GM12878 (cell line): ENCODE data around the gene AOAH. TPM values are rescaled to one million over a fixed set of nuclear protein-coding genes. Genes with fewer than 3 reads are reported as not detected.

Source experiments
- ATAC-seq: fragments of 200-7000 bp; cut with Tn5 transposase; 3 replicates; pipeline ENCODE4 v1.9.1; 2020; ENCODE audit warnings: mild to moderate bottlenecking, moderate library complexity
- BruUV-seq: library from RNA; stranded (reverse); fragments of 400-500 nt; replicated peaks from 2 replicates; lab custom pipeline; 2021; lab: Mats Ljungman, UMichigan
- CTCF ChIA-PET: fragments of 300-600 bp; sonication (Branson Sonifier 250); formaldehyde crosslinking; extraction: SDS; loops from one replicate; lab custom pipeline; 2021; ENCODE audit warnings: inconsistent platforms; lab: Yijun Ruan, JAX
- POLR2A ChIA-PET: fragments of 350-600 bp; formaldehyde crosslinking; extraction: SDS; loops from one replicate; lab custom pipeline; 2021; ENCODE audit warnings: inconsistent platforms; lab: Charles Lee
- RAD21 ChIA-PET: fragments of 300-600 bp; sonication (Branson Sonifier 250); formaldehyde crosslinking; loops from one replicate; lab custom pipeline; 2023; ENCODE audit warnings: antibody characterized with exemption; ENCODE audit not compliant: unreplicated experiment; lab: Charles Lee
- SMC1A ChIA-PET: fragments of 300-600 bp; sonication (Branson Sonifier 250); formaldehyde crosslinking; loops from one replicate; lab custom pipeline; 2023; ENCODE audit not compliant: unreplicated experiment, uncharacterized antibody; lab: Charles Lee
- DNase-seq: peaks from one replicate; pipeline ENCODE4 v3.0.0-alpha.2; 2011; ENCODE audit warnings: low read depth, low spot score
- FAIRE-seq: peaks from 3 replicates; lab custom pipeline; 2011; peaks lifted over from hg19 to GRCh38; lab: Jason Lieb, UNC
- H2AFZ ChIP-seq: 2 replicates; pipeline ENCODE4 v1.6.0; 2011; ENCODE audit warnings: low read depth, low read length, control low read depth; ENCODE audit not compliant: control insufficient read depth
- H3K27ac ChIP-seq: 2 replicates; pipeline ENCODE4 v1.5.1; 2011; ENCODE audit warnings: control low read depth; ENCODE audit not compliant: control insufficient read depth, insufficient read depth
- H3K27me3 ChIP-seq, 2 experiments: replicated peaks in 1 of 2; 2 replicates each; pipeline versions ENCODE4 v1.6.0 to v1.6.1; 2011; ENCODE audit warnings: low read length in 1 of 2; ENCODE audit not compliant: control insufficient read depth in 2 of 2, insufficient read depth in 2 of 2
- H3K36me3 ChIP-seq, 2 experiments: 2 replicates each; pipeline ENCODE4 v1.5.1; 2011; ENCODE audit warnings: low read length in 1 of 2; ENCODE audit not compliant: control insufficient read depth in 2 of 2, insufficient read depth in 2 of 2
- H3K4me1 ChIP-seq: 2 replicates; pipeline ENCODE4 v1.6.1; 2011; ENCODE audit warnings: mild to moderate bottlenecking, low read length, moderate library complexity, mixed read lengths; ENCODE audit not compliant: control insufficient read depth, insufficient read depth
- H3K4me2 ChIP-seq: 2 replicates; pipeline ENCODE4 v1.6.0; 2011; ENCODE audit warnings: control low read depth; ENCODE audit not compliant: control insufficient read depth, insufficient read depth
- H3K4me3 ChIP-seq: fragments of 200-600 bp; sonication (generic); 2 replicates; pipeline ENCODE4 v1.5.1; 2016
- H3K79me2 ChIP-seq: 2 replicates; pipeline ENCODE4 v1.6.0; 2011; ENCODE audit warnings: low read length; ENCODE audit not compliant: control insufficient read depth, insufficient read depth
- H3K9ac ChIP-seq: 2 replicates; pipeline ENCODE4 v1.8.0; 2011; ENCODE audit warnings: low read length, control low read depth, mixed read lengths; ENCODE audit not compliant: control insufficient read depth, insufficient read depth
- H3K9me3 ChIP-seq: replicated peaks from 3 replicates; pipeline ENCODE4 v1.5.1; 2011; ENCODE audit warnings: mild to moderate bottlenecking, low read length; ENCODE audit not compliant: control insufficient read depth, insufficient read depth
- H4K20me1 ChIP-seq: 2 replicates; pipeline ENCODE4 v1.6.0; 2011; ENCODE audit not compliant: control insufficient read depth, insufficient read depth
- ASH2L ChIP-seq: fragments of 300-600, 200-600 bp; sonication (generic); IDR thresholded peaks from 2 replicates; pipeline ENCODE4 v1.6.1; 2017; ENCODE audit warnings: low read depth, mild to moderate bottlenecking, borderline replicate concordance
- EGR1 ChIP-seq, 2 experiments: IDR thresholded peaks; 1 replicate in 1 of 2; 2 replicates in 1 of 2; pipeline ENCODE4 v1.6.1; 2011 to 2012; ENCODE audit warnings: low read depth in 2 of 2, low read length in 2 of 2, borderline replicate concordance in 1 of 2, mild to moderate bottlenecking in 1 of 2, moderate library complexity in 1 of 2
- PAX5 ChIP-seq: IDR thresholded peaks from 2 replicates; pipeline ENCODE4 v1.6.1; 2011; ENCODE audit warnings: low read depth, low read length, borderline replicate concordance
- WGBS: methylation state at CpG from one replicate; pipeline ENCODE4 v1.1.6; 2016; ENCODE audit warnings: low lambda C conversion rate; ENCODE audit not compliant: insufficient replicate concordance, insufficient coverage; ENCODE audit errors: missing lambda C conversion rate; 5-methylcytosine and 5-hydroxymethylcytosine counted together
- in situ Hi-C: fragments of 300-500 bp; cut with MboI; formaldehyde crosslinking; loops from 9 replicates; pipeline ENCODE4 v1.14.3; 2018; ENCODE audit warnings: mixed read lengths
- intact Hi-C: fragments of 100-400 bp; cut with micrococcal nuclease; formaldehyde crosslinking; loops from one replicate; pipeline ENCODE4 v1.14.2; 2022; ENCODE audit not compliant: unreplicated experiment
- polyA plus RNA-seq, 11 experiments: library from polyadenylated mRNA; depleted of rRNA in 4 of 11; unstranded in 6 of 11; stranded (reverse) in 5 of 11; fragments of >200 nt; fragmentation: Nextera tagmentation in 4 of 11; fragmentation: Illumina TruSeq in 1 of 11; extraction: Ambion mirVana in 4 of 11; extraction: Trizol in 1 of 11; gene quantifications; 1 replicate in 1 of 11; 2 replicates in 10 of 11; pipeline versions ENCODE4 v1.2.1 to v1.2.3, GENCODE V29; 2011 to 2016; ENCODE audit warnings: inconsistent platforms in 2 of 11, missing spikeins in 2 of 11, low read depth in 1 of 11
- total RNA-seq, 4 experiments: library from RNA; depleted of rRNA in 3 of 4; stranded (reverse); fragments of >200 nt in 3 of 4; fragmentation: Illumina TruSeq in 1 of 4; extraction: Trizol in 1 of 4; gene quantifications; 2 replicates each; pipeline versions ENCODE4 v1.2.1 to v1.2.3, GENCODE V29; 2013 to 2021
- TF ChIP-seq, protein P1 (sequence below): fragments of 450-650 bp; IDR thresholded peaks from 2 replicates; pipeline ENCODE4 v1.6.1; 2017; ENCODE audit warnings: mild to moderate bottlenecking, low read depth, inconsistent platforms; ENCODE audit not compliant: poor library complexity, severe bottlenecking

Gene AOAH
- total and polyA plus RNA-seq, 10 of the 15 experiments (the other 5 are each of a cell fraction or from before 2014, with no cell fraction given) = 0.32 to 2.8 (median 1.4) TPM

- TF ChIP-seq ASH2L (no peak), EGR1 (IDR thresholded peaks at IDR 0.05; ENCODE audit: borderline replicate concordance in 1 of 2, low read depth in 2 of 2, low read length in 2 of 2) (no peak)
Observed at GRCh38 chr7:36639826-36640225, 84.5 kb downstream of the AOAH start (continued).

GRCh38 chr7:36638586-36639263, 85.6 kb downstream of the AOAH start:
- Histone ChIP-seq H3K9ac (no peak overlapping the region), H3K4me3 (no peak overlapping the region), H3K36me3 (no peaks in the 10 kb centered on the region), H2AFZ (no peak overlapping the region), H4K20me1 (no peaks in the 10 kb centered on the region), H3K4me2 (no peak overlapping the region), H3K9me3 (no peaks in the 10 kb centered on the region; the same call in 2 of the 3 replicates), H3K4me1 (no peaks in the 10 kb centered on the region), H3K79me2 (no peaks in the 10 kb centered on the region), H3K27ac (no peak overlapping the region), H3K27me3 (no peaks in the 10 kb centered on the region; a peak in 2 of 4 replicates)
- no peak for ATAC-seq
- ChIA-PET POLR2A (interaction anchor here (0.5 to 0.6 kb wide), 2 partner anchors 216 to 406 kb away, joined by 6 read pairs; no protein-coding TSS in a partner anchor), RAD21 (no interaction called here), SMC1A (interaction anchor here (1.1 kb wide), 1 partner anchor 16 kb away, joined by 5 read pairs; no protein-coding TSS in a partner anchor), CTCF (interaction anchor here (0.9 to 1.2 kb wide), 2 partner anchors 9 to 33 kb away, joined by 3 read pairs; no protein-coding TSS in a partner anchor)
- intact Hi-C loops (no loop called here), in situ Hi-C loops (no loop called here)
- BruUV-seq = no TSS peak
- TF ChIP-seq, protein P1, sequence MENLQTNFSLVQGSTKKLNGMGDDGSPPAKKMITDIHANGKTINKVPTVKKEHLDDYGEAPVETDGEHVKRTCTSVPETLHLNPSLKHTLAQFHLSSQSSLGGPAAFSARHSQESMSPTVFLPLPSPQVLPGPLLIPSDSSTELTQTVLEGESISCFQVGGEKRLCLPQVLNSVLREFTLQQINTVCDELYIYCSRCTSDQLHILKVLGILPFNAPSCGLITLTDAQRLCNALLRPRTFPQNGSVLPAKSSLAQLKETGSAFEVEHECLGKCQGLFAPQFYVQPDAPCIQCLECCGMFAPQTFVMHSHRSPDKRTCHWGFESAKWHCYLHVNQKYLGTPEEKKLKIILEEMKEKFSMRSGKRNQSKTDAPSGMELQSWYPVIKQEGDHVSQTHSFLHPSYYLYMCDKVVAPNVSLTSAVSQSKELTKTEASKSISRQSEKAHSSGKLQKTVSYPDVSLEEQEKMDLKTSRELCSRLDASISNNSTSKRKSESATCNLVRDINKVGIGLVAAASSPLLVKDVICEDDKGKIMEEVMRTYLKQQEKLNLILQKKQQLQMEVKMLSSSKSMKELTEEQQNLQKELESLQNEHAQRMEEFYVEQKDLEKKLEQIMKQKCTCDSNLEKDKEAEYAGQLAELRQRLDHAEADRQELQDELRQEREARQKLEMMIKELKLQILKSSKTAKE = no peak
- TF ChIP-seq PAX5 = no peak
- 45% methylated on average over 3 of the region's 3 CpGs for WGBS
- no peak for DNase-seq
- no peak for FAIRE-seq
